Muscle of arm (tissue), 12 donors: Measurements from ENCODE around the gene BLACAT1. TPM values are rescaled to one million over a fixed set of nuclear protein-coding genes. Genes with fewer than 3 reads are reported as not detected.
"Not testable (repeated sequence)": the region's sequence is repeated elsewhere in the genome, so short reads cannot be mapped to it uniquely, and the experiment has no call there.

Experiments used
- DNase-seq: peaks from one replicate; pipeline ENCODE4 v3.0.0-alpha.2; 2013
- polyA plus RNA-seq, 12 donors: library from polyadenylated mRNA; unstranded; fragments of 120-200 nt; gene quantifications; one replicate each; pipeline ENCODE4 v1.2.1, GENCODE V29; 2013; ENCODE audit not compliant: insufficient read length in 12 of 12

The BLACAT1 gene
- polyA plus RNA-seq, 12 donors = 0.12 TPM; not detected in 11

GRCh38 chr1:205484985-205485967, 29.4 kb upstream of the BLACAT1 start:
- peak; percentile 69 for DNase-seq

GRCh38 chr1:205483372-205483771, 27.5 kb upstream of the BLACAT1 start:
- no peak for DNase-seq

- not testable (repeated sequence) for DNase-seq
Observed at GRCh38 chr1:205482587-205482986, 26.7 kb upstream of the BLACAT1 start.

DNA sequence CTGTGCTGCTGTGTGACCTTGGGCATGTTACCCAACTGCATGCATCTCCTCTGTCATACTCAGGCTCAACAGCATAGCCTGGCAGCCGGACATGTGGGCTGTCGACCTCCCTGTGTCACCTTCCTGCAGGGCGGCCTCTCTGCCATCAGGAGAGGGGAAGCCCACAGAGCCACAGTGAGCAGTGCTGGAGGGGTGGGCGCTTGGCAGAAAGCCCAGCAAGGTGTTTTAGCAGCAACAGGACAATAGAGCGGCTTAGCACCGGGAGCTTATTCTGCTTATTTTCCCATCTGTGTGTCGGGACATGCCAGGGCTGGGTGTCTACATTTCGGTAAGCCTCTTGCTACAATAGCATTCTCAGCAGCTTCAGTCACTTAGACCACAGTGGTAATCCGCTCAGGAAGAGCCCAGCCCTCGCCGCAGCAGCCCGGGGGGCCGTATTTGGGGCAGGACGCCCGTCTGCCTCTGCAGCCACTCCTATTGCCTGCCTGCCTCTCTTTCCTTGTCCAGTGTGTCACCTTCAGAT, 25.8 kb upstream of the BLACAT1 start:
- no peak for DNase-seq

- DNase-seq = no peak
Observed at GRCh38 chr1:205481218-205481617, 25.4 kb upstream of the BLACAT1 start.

GRCh38 chr1:205480349-205480985, 24.6 kb upstream of the BLACAT1 start:
- no peak for DNase-seq

DNA sequence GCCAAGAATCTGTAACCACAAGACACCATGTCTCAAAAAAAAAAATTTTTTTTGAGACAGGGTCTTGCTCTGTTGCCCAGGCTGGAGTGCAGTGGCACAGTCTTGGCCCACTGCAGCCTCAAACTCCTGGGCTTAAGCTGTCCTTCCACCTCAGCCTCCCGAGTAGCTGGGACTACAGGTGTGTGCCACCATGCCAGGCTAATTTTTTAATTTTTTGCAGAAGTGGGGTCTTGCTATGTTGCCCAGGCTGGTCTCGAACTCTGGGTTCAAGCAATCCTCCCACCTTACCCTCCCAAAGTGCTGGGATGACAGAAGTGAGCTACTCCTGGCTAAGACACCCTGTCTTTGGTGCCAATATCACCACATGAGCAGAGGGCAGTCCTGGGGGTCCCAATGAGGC, 23.1 kb upstream of the BLACAT1 start:
- DNase-seq = not testable (repeated sequence)

DNA sequence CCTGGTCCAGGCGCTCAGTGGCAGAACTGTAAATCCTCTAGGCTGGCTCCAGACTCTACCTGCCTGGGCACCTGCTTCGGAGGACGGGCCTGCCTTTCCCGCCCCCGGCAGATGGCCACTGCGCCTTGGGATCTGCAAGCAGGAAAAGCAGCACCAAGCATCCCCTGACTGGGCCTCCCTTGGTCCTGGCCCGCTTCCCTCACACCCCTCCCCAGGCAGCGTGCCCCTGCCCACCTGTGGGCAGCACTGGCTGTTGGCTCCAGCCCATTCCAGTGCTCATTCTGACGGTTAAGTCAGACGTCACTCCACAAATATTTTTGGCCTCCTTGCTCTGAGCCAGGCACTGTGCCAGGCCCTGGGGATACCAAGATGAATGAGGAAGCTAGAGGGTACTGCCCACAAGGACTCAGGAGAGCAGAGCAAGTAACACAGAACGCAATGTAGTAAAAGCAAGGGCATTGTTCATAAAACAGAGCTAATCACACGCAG, 22.0 kb upstream of the BLACAT1 start:
- peak; percentile 28 for DNase-seq

DNA sequence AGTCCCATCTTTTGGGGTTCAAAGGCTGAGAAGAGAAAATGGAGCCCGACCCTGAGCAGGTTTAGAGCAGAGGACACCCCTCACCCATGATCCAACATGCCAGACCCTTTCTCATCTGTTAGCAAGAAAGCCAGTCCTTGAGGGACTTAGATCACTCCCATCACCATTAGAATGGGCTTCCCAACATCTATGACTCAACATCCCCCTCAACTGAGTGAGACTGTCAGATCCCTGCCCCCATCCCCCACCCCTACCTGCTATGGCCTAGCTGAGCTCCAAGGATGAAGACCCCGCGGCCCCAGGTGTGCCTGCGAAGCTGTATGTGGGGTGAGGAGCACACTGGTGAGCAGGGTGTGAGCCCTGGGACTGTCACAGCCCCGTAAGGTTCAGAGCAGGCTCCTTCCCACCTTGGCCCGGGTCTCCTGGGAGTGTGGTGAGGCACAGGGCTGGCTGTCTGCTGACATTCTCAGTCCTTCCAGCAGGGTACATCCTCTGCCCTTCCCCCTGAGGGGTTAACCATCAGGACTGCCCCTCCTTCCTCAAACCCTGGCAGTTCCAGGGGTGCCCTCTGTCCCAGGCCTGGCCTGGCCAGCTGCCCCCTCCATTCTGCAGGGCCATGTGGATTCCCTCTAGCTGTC, 21.4 kb upstream of the BLACAT1 start:
- no peak for DNase-seq

- no peak for DNase-seq
Observed at GRCh38 chr1:205476648-205477047, 20.8 kb upstream of the BLACAT1 start.

- no peak for DNase-seq
Observed at GRCh38 chr1:205475855-205476254, 20.0 kb upstream of the BLACAT1 start.

- no peak for DNase-seq
Observed at GRCh38 chr1:205474571-205474970, 18.7 kb upstream of the BLACAT1 start.

GRCh38 chr1:205473966-205474365, 18.1 kb upstream of the BLACAT1 start:
- DNase-seq = no peak

DNA sequence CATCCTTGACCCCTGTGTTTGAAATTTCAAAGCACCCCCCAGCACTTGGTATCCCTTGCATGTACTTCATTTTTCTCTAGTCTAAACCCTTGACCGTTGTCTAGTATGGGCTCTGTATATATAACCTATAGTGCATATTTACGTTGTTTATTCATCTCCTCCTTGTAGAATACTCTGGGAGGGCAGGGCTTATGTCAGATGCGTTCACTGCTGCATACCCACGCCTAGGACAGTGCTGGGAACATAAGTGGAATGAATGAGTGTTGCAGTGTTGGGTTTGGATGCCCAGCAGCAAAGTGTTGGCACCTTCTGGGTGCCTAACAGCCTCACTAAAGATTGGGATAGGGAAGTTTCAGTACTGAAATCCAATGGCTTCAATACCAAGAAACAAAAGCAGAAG, 17.6 kb upstream of the BLACAT1 start:
- DNase-seq = no peak

GRCh38 chr1:205472737-205473441, 17.0 kb upstream of the BLACAT1 start:
- DNase-seq = no peak

DNA sequence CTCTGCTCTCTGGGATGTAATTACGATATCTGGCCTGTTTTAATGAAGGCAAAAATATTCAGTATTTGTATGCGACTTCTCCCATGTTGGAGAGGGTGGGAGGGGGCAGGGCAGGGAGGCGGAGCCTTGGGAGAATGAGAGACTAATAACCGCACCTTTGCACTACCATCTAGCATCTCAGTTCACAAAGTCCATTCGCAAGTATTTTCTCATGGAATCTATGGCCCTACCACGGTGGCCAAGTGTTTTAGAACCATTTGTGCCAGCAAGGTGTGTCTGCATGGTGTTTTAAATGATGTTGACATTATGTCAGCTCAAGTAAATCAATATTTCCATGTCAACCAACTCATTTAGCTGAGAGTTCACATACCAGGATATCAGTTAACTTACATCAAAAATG, 14.3 kb upstream of the BLACAT1 start:
- no peak for DNase-seq

- DNase-seq = no peak
Observed at GRCh38 chr1:205466595-205467220, 10.9 kb upstream of the BLACAT1 start.

DNA sequence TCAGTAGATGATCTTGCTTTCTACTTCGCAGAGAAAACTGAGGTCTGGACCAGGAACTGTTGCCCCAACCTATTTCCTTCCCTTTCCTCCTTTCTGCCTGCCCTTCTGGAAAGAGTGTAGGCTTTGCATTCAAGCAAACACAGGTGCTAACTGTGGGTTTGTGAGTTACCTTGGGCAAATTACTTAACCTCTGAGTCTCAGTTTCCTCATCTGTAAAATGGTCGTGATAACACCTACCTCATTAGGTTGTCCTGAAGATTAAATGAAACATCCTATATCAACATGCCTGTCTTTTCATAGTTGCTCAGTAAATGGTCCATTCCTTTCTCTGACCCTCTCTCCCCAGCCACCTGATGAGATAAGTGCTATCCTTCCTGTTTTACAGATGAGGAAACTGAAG, 9.5 kb upstream of the BLACAT1 start:
- no peak for DNase-seq

DNA sequence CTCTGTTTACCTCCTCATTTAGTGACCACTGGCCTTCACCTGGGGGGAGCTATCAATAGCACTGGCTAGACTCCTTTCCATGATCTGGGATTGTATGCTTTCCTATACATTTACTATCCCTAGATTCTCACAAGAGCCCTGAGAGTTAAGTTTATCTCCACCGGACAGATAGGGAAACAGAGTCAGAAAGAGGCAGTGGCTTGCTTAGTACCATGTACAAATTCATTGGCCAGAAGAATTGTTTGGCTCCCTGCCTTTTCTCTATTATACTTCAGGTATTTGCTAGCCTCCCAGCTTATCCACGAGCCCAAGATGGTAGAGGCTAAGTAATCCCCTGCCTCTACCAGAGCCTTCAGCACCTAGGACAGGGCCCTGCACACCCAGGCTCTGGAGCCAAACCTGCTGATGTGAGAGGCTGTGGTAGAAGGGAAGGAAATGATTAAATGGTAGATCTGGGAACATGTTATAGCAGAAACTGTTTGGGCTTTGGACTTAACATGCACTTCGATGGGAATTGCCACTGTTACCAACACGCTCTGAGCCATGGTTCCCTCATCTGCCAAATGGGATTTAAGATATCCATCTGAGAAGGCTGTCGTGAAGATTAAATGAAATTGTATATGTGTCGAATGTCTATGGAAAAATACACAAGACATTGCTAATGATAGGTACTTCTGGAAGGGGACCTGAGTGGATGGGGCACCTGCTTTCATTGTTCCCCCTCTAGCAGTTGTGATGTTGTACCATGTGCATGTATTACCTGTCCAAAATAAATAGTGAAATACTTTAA, 3.1 kb upstream of the BLACAT1 start:
- DNase-seq = peak; percentile 59
